H4 (cell line): ENCODE measurements around the gene LEUTX. TPM values are rescaled to one million over a fixed set of nuclear protein-coding genes. Genes with fewer than 3 reads are reported as not detected.

Source experiments
- DNase-seq: peaks from one replicate; pipeline ENCODE4 v3.0.0-alpha.2; 2015; ENCODE audit warnings: low spot score
- total RNA-seq: library from RNA; depleted of rRNA; stranded (reverse); fragments of >200 nt; shearing (Covaris generic); gene quantifications from 2 replicates; pipeline ENCODE4 v1.2.3, GENCODE V29; 2014; rRNA removed

LEUTX gene
- total RNA-seq, 1 experiment from 2014 or later: not detected

DNA sequence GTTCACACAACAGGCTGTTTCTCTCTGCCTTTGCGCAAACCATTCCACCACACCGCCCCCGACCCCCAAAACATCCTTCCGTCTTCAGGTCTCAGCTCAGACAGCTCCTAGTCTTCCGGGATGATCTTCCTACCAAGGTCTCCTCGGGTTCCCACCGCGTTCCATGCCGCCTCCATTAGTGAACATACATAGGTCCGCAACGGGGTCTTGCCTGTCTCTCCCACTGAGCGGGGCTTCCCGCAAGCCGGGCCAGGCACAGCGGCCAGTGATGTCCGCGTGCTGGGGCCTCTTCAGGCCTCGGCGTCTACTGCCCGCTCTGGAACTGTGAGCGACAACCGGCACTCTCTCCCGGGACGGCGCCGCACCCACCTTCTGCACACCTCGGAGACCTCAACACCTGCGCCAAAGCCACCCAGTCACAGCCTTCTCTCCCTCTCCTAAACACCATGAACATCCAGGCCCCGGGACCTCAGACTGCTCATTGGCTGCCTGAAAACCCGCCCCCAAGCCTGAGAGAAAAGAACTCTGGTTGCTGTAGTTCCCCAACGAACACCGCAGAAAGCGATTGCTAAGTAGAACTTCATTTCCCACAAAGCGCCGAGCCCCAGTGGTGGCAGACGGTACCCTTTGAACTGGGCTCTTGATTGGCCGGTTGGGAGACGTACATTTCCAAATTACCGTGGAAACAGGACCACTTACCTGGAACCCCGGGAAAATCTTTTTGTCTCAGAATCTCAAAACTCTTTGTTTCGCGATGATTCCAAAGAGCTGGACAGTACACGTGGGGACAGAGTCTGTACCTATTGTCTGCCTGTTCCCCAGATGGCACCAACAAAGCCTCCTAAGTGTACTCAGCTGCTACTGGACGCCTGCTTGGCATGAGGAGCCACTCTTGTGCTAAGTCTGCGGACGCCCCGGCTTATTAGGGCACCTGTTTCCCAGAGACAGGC, 45.8 kb downstream of the LEUTX start:
- peak; percentile 73 for DNase-seq

DNA sequence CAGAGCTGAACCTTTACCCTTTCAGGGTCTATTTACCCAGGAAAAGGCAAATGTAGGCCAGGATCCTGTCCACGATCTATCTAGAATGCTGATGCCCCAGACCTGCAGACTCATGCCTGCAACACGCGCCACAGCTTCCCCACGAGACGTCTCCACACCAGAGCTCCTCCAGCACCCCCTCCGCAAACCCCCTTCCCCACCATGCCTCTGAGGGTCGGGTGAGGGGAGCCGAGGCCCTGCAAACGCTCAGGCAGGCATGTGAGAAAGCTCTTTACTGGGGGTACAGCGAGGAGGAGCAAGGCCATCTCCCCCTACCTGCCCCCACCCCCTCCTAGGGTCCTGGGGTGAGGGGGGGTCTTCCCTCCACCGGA, 46.4 kb downstream of the LEUTX start:
- DNase-seq: no peak

GRCh38 chr19:39825531-39826076, 47.0 kb downstream of the LEUTX start:
- no peak for DNase-seq

DNA sequence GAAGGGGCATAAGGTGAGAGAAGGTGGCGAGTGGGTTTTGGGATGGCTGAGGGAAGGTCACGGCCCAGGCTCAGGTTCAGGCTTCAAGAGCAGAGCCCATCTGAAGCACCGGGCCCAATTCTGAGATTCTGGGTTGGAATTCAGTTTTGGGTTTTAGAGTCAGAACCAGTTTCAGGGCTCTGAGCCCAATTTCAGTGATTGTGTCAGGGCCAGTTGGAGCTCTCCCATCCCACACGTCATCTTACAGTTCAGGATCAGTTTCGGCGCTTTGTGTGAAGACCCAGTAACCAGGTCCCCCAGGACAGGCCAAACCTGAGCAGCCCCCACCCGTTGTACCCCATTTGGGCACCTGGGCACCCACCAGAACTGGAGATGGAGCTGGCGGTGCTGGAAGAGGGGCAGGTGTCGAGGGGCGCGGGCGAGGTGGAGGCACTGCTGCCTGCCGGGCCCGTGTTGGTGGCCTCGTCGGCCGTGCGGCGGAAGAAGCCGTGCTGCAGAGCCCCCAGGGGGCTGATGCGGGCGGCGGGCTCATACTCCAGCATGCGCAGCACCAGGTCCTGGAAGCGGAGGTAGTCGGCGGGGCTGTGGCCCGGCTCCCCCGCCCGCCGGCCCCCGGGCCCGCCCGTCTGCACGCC, 47.8 kb downstream of the LEUTX start:
- no peak for DNase-seq

- no peak for DNase-seq
Measured at GRCh38 chr19:39827216-39827615, 48.6 kb downstream of the LEUTX start.

DNA sequence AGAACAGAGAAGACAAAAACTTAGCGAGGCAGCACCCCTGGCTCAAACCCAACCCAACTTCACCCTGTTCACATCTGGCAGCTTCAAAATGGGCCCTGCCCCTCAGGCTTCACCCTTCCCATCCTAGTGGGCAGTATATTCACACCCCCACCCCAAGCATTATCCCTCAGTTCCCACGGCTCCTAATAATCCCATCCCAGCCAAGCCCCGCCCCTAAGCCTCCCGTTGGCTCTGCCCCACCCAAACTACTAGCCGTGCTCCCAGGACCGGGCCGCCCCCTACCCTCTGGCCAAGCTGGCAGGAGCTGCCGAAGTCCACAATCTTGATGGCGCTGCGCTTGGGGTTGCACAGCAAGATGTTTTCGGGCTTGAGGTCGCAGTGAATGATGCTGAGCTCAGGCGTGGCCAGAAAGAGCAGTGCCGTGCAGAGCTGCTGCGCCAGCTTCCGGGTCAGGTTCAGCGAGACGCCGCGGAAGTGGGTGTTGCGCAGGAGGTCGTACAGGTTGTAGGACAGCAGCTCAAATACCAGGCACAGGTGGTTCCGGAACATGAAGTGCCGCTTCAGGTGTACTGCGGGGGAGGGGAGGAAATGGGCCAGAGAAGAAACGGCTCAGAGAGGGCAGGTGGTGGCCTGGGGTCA, 49.5 kb downstream of the LEUTX start:
- DNase-seq: no peak

DNA sequence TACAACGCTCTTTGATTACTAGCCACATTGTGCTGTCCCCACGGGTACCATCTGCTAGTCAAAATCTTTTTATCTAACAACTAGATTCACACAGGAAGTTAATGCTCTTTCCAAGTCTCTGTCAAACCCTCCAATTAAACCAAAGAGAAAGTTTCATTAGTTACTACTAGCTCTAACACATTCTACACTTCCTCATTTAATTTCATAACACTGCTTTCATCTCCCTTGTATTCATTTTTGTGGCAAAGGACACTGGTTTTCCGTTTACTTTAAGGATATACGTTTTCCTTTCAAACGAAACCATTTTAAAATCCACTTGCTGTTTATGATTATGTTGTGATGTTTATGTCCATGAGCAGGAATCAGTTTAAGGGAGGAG, 50.0 kb downstream of the LEUTX start:
- no peak for DNase-seq

DNA sequence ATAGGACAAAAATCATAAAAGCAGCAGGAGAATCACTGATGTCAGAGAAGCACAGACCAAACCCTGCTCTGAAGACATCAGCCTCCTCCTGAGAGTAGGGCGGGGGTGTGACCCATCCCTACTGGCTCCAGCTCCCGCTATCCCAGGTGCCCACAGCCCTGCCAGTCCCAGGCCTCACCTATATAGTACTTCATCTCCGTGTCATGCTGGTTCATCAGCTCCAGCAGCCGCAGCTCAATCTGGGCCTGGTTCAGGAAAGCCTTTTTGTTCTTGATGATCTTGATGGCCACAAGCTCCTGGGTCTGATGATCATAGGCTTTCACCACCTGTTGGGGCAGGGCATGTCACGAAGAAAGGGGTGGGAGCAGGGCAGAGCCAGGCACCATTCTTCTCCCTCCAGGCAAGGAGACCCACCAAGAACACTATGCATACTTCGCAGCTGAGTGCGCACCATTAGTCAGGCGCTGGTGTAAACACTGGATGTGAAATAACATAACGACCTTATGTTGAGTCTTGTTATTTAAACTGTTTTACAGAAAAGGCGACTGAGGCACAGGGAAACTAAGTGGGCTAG, 51.1 kb downstream of the LEUTX start:
- DNase-seq: no peak

- no peak for DNase-seq
Measured at GRCh38 chr19:39830406-39830805, 51.8 kb downstream of the LEUTX start.

GRCh38 chr19:39830847-39831246, 52.2 kb downstream of the LEUTX start:
- no peak for DNase-seq

- DNase-seq: no peak
Measured at GRCh38 chr19:39831679-39832078, 53.0 kb downstream of the LEUTX start.

GRCh38 chr19:39832341-39833083, 53.9 kb downstream of the LEUTX start:
- no peak for DNase-seq

DNA sequence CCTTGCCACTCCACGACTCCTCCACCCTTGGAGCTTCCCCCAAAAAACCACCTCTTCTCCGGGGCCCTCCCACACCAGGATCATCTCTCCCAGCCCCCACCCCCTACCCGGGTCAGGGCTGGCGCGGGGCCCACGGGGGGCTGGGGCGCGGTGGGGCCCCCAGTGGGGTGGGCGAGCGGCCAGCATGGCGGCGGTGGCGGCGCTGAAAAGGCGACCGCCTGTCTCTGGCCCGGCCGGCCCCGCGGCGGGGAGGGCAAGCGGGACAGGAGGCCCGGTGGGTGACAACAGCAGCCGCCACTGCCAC, 54.5 kb downstream of the LEUTX start:
- no peak for DNase-seq

GRCh38 chr19:39833464-39834286, 55.0 kb downstream of the LEUTX start, which contains the start of gene DYRK1B:
TSS of gene DYRK1B (minus strand) at chr19:39834162. CDS start at chr19:39831867, 2,295 bp downstream.
- DNase-seq: peak; percentile 93

GRCh38 chr19:39834287-39834841, 55.7 kb downstream of the LEUTX start:
- no peak for DNase-seq

Other genes with a start within 250 kb of the LEUTX start
- gene EID2B, start 246.0 kb upstream of the LEUTX start, total RNA-seq: 3.2 and 3.3 TPM in 2 replicates
- 10.8 and 11.5 TPM in 2 replicates for gene EID2, start 238.7 kb upstream of the LEUTX start, total RNA-seq
- gene LGALS13, start 176.3 kb upstream of the LEUTX start, total RNA-seq: not detected in 2 replicates
- gene LGALS16, start 122.9 kb upstream of the LEUTX start, total RNA-seq: not detected in 2 replicates
- not detected in 2 replicates for gene LGALS14, start 74.4 kb upstream of the LEUTX start, total RNA-seq
- 0.37 TPM in 1 of 2 replicates, not detected in the other for gene CLC, start 40.8 kb upstream of the LEUTX start, total RNA-seq
- 4.2 and 4.3 TPM in 2 replicates for gene DYRK1B, start 55.3 kb downstream of the LEUTX start, total RNA-seq
- 256 and 309 TPM in 2 replicates for gene FBL, start 67.5 kb downstream of the LEUTX start, total RNA-seq
- 0.64 and 0.99 TPM in 2 replicates for gene FCGBP, start 155.8 kb downstream of the LEUTX start, total RNA-seq
- 263 and 299 TPM in 2 replicates for gene PSMC4, start 192.3 kb downstream of the LEUTX start, total RNA-seq
- 4.2 and 5.5 TPM in 2 replicates for gene ZNF546, start 218.2 kb downstream of the LEUTX start, total RNA-seq